ENCODE measurements around the gene TEN1. TPM values are rescaled to one million over a fixed set of nuclear protein-coding genes. Genes with fewer than 3 reads are reported as not detected.
"Not testable (repeated sequence)": the region's sequence is repeated elsewhere in the genome, so short reads cannot be mapped to it uniquely, and the experiment has no call there.

The TEN1 gene
- total RNA-seq, 1 donor from 2014 or later: 15.4 TPM

DNA sequence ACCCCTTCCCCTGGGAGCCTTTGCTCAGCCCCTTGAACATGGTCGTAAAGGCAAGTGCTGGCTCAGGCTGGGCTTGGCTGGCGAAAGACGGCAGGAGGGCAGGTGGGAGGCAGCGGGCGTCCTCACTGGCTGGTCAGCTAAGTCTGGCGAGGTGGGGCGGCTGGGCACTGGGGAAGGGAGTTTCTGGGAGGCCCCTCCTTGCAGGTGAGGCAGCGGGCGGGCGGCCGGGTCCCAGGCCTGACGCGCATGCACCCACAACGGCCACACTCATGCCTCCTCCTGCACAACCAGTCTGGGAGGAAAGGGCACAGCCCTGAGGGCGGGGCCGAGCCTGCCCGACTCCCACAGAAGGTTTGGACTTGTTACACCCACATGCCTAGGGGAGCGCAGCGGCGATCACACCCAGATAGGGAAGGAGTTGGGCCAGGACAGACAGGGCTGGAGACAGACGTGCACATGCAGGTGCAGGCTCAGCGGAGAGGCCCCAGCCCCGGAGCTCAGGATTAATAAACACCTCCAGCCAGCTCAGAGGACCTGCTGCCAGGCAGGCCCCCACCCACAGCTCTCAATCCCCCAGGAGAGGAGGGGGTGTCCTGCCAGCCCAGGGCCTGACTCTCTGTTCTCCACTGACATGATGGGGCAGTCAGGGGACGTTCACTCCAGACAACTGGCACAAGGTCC, 48.3 kb downstream of the TEN1 start, which contains the start of gene EVPL:
EVPL (minus strand) TSS at position 148 of the 681 bp plus-strand sequence; CDS start at position 40, 108 bp downstream.
- Mint-ChIP-seq H3K4me1 (ENCODE audit: low read depth) (peaks cover 8% of the 10 kb centered on the region), H3K9me3 (no peaks in the 10 kb centered on the region), H3K27me3 (ENCODE audit: insufficient read depth) (no peaks in the 10 kb centered on the region), H3K27ac (no peak within 1 kb of the TSS), H3K4me3 (no peak within 1 kb of the TSS), H3K36me3 (ENCODE audit: low read depth) (no peaks in the 10 kb centered on the region)
- no peak for DNase-seq (ENCODE audit: low spot score)
- intact Hi-C loops (cut with micrococcal nuclease): no loop called here

DNA sequence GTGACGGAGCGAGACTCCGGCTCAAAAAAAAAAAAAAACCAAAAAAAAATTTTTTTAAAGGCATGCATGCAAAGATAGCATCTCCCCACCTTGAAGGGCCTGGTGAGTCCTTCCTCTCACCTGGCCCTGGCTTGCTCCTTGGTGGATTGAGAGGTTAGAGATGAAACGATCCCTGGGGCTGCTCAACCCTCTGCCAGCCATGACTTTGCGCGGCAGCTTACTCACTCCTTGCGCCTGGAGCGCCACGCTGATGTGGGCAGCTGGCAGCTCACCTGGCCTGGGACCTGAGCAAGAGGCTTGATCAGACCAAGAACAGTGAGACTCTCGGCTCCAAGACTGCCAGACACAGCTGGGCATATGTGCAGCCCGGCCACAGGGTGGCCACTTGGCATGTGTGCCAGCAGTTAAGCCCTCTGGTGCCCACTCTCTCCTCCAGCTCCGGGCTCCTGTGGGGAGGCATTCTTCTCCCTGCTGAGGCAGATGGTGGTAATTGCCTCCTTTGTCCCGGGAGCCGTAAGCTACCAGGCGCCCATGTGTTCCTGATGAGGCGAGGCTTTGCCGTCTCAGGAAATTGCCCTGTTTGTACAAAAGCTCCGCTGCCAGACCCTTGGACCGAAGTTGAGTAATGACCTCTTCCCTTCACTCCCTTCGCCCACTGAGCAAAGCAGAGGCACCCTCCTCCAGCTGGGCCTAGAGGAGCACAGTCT, 53.2 kb downstream of the TEN1 start:
- H3K36me3 Mint-ChIP-seq (ENCODE audit: low read depth): peaks cover 2% of the 10 kb centered on the region
- no peak for DNase-seq (ENCODE audit: low spot score)
- intact Hi-C loops (cut with micrococcal nuclease): no loop called here
- H3K27ac Mint-ChIP-seq: no peak overlapping the region
- peaks cover 8% of the 10 kb centered on the region for H3K4me1 Mint-ChIP-seq (ENCODE audit: low read depth)
- H3K4me3 Mint-ChIP-seq: no peak overlapping the region
- H3K27me3 Mint-ChIP-seq (ENCODE audit: insufficient read depth): no peaks in the 10 kb centered on the region
- no peaks in the 10 kb centered on the region for H3K9me3 Mint-ChIP-seq

DNA sequence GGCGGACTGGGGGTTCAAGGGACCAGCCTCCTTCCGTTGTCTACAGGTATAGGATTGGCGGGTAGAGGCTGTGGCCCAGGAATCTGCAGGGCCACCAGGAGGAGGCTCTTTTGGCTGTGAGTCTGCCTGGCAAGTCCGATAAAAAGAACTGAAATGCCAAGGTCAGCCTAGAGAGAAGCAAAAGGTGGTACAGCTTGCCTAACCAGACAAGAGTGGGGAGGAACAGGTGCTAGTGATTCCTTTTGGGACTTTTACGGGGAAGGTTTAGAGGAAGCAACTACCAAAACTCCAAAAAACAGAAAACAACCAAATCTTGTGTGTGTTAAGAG, 53.7 kb downstream of the TEN1 start:
- H3K36me3 Mint-ChIP-seq (ENCODE audit: low read depth): peaks cover 3% of the 10 kb centered on the region
- no peak for DNase-seq (ENCODE audit: low spot score)
- H3K9me3 Mint-ChIP-seq: no peaks in the 10 kb centered on the region
- peaks cover 8% of the 10 kb centered on the region for H3K4me1 Mint-ChIP-seq (ENCODE audit: low read depth)
- H3K27ac Mint-ChIP-seq: no peak overlapping the region
- H3K4me3 Mint-ChIP-seq: no peak overlapping the region
- intact Hi-C loops (cut with micrococcal nuclease): no loop called here
- H3K27me3 Mint-ChIP-seq (ENCODE audit: insufficient read depth): no peaks in the 10 kb centered on the region

DNA sequence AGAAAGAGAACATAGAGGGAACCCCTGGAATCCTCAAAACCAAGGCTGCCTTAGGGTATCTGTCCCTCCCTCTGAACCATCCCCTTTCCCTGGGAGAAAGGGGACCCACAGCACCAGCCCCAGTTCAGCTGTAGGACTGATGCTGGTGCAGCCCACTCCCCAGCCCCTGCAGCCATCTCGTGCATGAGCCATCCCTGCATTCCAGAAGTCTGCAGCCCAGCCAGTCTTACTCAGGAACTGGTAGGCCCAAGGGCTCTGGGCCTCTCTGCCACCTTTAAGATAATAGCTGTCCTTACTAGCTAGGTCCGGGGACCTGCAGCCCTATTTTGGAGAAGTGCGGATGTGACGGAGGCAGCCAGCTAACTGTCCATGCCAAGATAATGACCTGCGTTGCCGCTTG, 54.1 kb downstream of the TEN1 start:
- H3K9me3 Mint-ChIP-seq: no peaks in the 10 kb centered on the region
- peaks cover 3% of the 10 kb centered on the region for H3K36me3 Mint-ChIP-seq (ENCODE audit: low read depth)
- DNase-seq (ENCODE audit: low spot score): no peak
- peak overlapping the region; percentile 20 for H3K27ac Mint-ChIP-seq
- no peaks in the 10 kb centered on the region for H3K27me3 Mint-ChIP-seq (ENCODE audit: insufficient read depth)
- no peak overlapping the region for H3K4me3 Mint-ChIP-seq
- peaks cover 10% of the 10 kb centered on the region for H3K4me1 Mint-ChIP-seq (ENCODE audit: low read depth)
- intact Hi-C loops (cut with micrococcal nuclease): no loop called here

DNA sequence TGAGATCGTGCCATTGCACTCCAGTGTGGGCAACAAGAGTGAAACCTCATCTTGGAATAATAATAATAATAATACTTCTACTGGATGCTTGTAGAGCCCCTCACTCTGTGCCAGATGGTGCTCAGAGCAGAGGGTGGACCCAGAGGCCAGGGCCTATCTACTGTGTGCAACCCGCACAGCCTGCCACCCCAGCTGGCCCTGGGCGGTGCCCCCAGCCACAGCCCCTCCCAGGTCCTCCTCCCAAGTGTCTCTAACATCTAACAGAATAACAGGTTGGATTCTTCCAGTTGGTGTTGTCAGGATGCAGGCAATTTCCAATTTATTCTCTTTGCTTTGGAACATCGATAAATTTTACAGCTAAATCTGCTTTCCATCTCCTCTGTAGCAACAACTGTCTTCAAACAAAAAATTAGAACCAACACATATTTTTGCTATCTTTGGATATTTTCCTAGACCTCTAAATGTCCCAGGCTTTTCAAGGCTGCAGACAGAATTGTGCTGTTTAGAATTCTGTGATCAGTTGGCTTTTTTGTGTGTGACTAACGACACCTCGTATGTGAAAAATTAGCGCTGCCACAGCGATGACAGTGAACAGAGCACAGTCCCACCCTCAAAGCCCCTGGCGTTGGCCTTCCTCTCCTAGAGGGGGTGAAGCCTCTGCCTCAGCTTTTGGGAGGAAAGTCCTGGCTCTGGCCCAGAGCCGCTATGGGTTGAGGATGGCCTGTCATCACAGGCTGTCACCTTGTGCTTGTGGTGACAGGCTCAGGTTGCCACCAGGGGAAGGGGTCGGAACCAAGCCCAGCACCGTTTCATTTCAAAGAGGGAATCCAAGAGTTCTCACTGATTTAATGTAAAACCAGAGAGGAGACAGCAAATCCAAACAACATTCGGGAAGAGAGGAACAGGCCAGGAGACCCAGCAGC, 55.6 kb downstream of the TEN1 start:
- H3K9me3 Mint-ChIP-seq: no peaks in the 10 kb centered on the region
- DNase-seq (ENCODE audit: low spot score): no peak
- intact Hi-C loops (cut with micrococcal nuclease): no loop called here
- H3K27me3 Mint-ChIP-seq (ENCODE audit: insufficient read depth): no peaks in the 10 kb centered on the region
- H3K27ac Mint-ChIP-seq: no peak overlapping the region
- H3K4me3 Mint-ChIP-seq: no peak overlapping the region
- H3K36me3 Mint-ChIP-seq (ENCODE audit: low read depth): peaks cover 17% of the 10 kb centered on the region
- peaks cover 10% of the 10 kb centered on the region for H3K4me1 Mint-ChIP-seq (ENCODE audit: low read depth)

DNA sequence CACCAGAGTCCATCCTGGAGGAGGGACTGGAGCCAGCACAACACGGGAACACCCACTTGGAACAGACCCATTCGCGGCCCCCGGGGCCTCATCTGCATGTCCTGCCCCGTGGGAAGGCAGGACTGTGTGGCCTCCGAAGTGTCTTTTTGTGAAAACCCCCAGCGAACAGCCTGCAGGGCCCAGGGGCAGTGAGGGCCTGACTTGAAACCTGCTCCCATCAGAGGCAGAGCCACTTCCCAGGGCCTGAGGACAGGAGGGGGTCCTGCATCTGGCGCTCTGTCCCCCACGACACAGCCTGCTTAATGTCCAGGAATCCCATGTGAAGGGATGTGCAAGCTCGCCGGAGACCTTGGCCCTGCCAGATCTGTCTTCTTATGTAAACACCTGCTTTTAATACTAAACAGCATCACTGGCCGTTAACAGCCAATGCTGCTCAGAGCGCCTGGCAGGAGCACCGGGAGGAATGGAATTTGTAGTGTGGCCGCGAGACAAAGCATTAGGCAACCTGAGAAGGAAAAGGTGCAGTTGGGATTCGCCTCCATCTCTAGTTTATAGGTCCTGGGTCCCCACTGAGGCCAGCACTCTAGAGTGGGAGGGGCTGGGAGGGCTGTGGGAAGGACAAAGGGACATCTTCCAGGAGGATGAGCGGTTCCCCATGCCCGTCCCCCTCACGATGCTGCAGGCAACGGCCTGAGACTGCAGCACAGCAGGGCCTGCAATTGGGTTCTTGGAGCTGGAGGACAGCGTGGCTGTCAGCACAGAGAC, 57.6 kb downstream of the TEN1 start:
- H3K27ac Mint-ChIP-seq: no peak overlapping the region
- H3K27me3 Mint-ChIP-seq (ENCODE audit: insufficient read depth): no peaks in the 10 kb centered on the region
- DNase-seq (ENCODE audit: low spot score): no peak
- peaks cover 8% of the 10 kb centered on the region for H3K4me1 Mint-ChIP-seq (ENCODE audit: low read depth)
- H3K4me3 Mint-ChIP-seq: no peak overlapping the region
- H3K36me3 Mint-ChIP-seq (ENCODE audit: low read depth): peaks cover 32% of the 10 kb centered on the region
- no peaks in the 10 kb centered on the region for H3K9me3 Mint-ChIP-seq
- intact Hi-C loops (cut with micrococcal nuclease): no loop called here

DNA sequence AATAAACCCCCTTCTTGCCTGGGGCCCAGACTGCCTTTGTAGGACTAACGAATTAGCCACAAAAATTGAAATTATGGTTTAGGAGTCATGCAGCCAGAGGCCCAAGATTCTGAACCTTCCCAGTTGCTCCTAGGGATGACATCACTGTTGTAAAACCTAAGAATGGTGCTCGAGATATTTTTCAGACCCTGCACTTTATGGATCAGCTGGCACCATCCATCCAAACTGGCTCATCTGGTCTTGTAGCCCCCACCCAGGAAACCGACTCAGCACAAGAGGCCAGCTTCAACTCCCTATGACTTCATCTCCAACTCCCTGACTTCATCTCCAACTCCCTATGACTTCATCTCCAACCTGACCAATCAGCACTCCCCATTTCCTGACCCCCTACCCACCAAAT, 59.0 kb downstream of the TEN1 start:
- no peak for DNase-seq (ENCODE audit: low spot score)
- no peaks in the 10 kb centered on the region for H3K27me3 Mint-ChIP-seq (ENCODE audit: insufficient read depth)
- H3K36me3 Mint-ChIP-seq (ENCODE audit: low read depth): peaks cover 32% of the 10 kb centered on the region
- no peak overlapping the region for H3K4me3 Mint-ChIP-seq
- H3K9me3 Mint-ChIP-seq: no peaks in the 10 kb centered on the region
- no peak overlapping the region for H3K27ac Mint-ChIP-seq
- H3K4me1 Mint-ChIP-seq (ENCODE audit: low read depth): peaks cover 8% of the 10 kb centered on the region
- intact Hi-C loops (cut with micrococcal nuclease): no loop called here

DNA sequence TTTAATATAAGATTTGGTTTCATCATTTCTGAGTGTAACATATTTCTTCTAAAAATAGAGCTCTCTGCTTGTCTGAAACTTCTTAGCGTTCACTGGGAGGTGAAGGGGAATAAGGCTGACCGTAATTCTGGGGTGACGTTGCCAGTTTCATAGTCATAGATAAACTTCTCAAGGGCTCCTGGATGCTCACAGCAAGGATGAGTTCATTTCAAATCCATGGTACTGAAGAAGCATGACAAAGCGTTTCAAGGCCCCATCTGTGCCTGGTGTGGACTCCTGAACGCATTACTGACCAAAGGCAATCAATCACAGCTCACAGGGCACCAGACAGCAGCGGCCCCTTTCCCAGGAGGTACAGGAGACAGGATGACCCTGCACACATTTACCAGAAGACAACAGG, 60.1 kb downstream of the TEN1 start:
- H3K4me1 Mint-ChIP-seq (ENCODE audit: low read depth): peaks cover 8% of the 10 kb centered on the region
- intact Hi-C loops (cut with micrococcal nuclease): no loop called here
- H3K9me3 Mint-ChIP-seq: no peaks in the 10 kb centered on the region
- peaks cover 40% of the 10 kb centered on the region for H3K36me3 Mint-ChIP-seq (ENCODE audit: low read depth)
- H3K4me3 Mint-ChIP-seq: no peak overlapping the region
- no peaks in the 10 kb centered on the region for H3K27me3 Mint-ChIP-seq (ENCODE audit: insufficient read depth)
- no peak for DNase-seq (ENCODE audit: low spot score)
- H3K27ac Mint-ChIP-seq: no peak overlapping the region

DNA sequence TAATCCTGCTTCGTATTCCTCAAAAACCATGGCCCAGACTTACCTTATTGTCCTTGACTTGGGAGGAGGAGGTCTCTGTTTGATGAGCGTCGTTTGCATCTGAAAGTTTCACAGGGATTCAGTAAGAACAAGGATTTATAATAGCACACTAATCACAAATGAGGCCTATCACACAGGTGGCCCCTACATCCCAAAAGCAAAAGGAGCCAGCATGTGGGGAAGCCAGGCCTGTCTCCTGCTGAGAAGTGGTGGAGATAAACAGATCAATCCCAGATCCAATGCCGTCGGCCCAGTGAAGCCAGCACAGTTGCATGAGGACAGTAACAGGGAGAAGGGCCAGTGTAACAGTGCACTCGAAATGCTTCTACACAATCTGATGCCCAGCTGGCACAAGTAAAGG, 61.3 kb downstream of the TEN1 start:
- no peak for DNase-seq (ENCODE audit: low spot score)
- Mint-ChIP-seq H3K4me3 (no peak overlapping the region), H3K36me3 (ENCODE audit: low read depth) (peaks cover 49% of the 10 kb centered on the region), H3K4me1 (ENCODE audit: low read depth) (peaks cover 8% of the 10 kb centered on the region), H3K27ac (no peak overlapping the region), H3K27me3 (ENCODE audit: insufficient read depth) (no peaks in the 10 kb centered on the region), H3K9me3 (no peaks in the 10 kb centered on the region)
- intact Hi-C loops (cut with micrococcal nuclease): no loop called here

DNA sequence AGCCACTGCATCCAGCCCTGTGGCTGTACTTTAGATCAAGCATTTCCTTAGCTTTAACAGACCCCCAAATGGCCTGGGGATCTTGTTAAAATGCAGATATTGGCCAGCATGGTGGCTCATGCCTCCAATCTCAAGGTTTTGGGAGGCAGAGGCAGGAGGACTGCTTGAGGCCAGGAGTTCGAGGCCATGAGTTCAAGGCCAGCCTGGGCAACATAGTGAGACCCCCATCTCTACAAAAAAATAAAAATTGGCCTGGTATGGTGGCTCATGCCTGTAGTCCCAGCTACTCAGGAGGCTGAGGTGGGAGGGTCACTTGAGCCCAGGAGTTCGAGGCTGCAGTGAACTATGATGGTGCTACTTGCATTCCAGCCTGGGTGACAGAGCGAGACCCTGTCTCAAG, 63.8 kb downstream of the TEN1 start:
- intact Hi-C loops (cut with micrococcal nuclease); H3K4me1 Mint-ChIP-seq (ENCODE audit: low read depth); H3K9me3 Mint-ChIP-seq; H3K4me3 Mint-ChIP-seq; H3K27me3 Mint-ChIP-seq (ENCODE audit: insufficient read depth); DNase-seq (ENCODE audit: low spot score); H3K27ac Mint-ChIP-seq: not testable (repeated sequence)
- peaks cover 59% of the 10 kb centered on the region for H3K36me3 Mint-ChIP-seq (ENCODE audit: low read depth)

DNA sequence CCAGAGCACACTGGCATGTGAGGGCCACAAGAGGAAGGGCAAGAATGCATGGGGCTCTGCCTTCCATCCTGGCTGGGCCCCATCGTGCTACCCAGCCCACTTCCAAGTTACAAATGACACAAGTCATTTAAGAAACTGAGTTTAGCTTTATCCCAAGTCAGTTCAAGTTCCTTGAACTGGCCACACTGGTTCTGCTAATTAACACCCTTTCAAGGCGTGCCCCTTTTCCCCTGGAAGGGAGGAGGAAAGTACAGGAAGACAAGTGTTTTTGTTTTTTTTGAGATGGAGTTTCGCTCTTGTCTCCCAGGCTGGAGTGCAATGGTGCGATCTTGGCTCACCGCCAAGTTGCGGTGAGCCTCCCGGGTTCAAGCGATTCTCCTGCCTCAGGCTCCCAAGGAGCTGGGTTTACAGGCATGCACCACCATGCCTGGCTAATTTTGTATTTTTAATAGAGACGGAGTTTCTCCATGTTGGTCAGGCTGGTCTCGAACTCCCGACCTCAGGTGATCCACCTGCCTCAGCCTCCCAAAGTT, 65.5 kb downstream of the TEN1 start:
- peaks cover 61% of the 10 kb centered on the region for H3K36me3 Mint-ChIP-seq (ENCODE audit: low read depth)
- H3K9me3 Mint-ChIP-seq; intact Hi-C loops (cut with micrococcal nuclease); H3K4me3 Mint-ChIP-seq; H3K4me1 Mint-ChIP-seq (ENCODE audit: low read depth); DNase-seq (ENCODE audit: low spot score); H3K27ac Mint-ChIP-seq; H3K27me3 Mint-ChIP-seq (ENCODE audit: insufficient read depth): not testable (repeated sequence)

DNA sequence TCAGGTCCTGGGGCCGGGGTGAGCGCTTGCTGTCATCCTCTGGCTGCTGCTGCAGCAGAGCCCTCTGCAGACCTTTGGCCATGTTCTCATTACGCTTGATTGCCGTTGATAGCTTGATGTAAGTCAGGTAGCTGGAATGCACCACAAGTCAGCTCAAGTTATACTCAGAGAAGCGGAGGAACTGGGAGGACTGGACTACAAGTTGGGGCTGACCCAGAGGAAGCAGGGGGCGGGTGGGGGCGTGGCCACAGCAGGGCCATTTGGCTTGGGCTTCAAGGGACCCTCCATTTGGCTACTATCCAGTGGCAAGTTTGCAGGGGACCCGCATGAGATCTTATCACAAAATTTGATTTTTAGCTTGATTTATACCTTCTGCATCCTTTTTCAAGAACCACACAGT, 67.0 kb downstream of the TEN1 start:
- Mint-ChIP-seq H3K27ac (no peak overlapping the region), H3K27me3 (ENCODE audit: insufficient read depth) (no peaks in the 10 kb centered on the region), H3K36me3 (ENCODE audit: low read depth) (peaks cover 63% of the 10 kb centered on the region), H3K4me3 (no peak overlapping the region), H3K9me3 (no peaks in the 10 kb centered on the region), H3K4me1 (ENCODE audit: low read depth) (no peaks in the 10 kb centered on the region)
- intact Hi-C loops (cut with micrococcal nuclease): no loop called here
- no peak for DNase-seq (ENCODE audit: low spot score)
